Activated gamma-delta T cell treated with Interleukin-2 at 50 U/mL for 16 hours (primary cell): ENCODE data around the gene TMC7.

ENCODE experiments used
- DNase-seq: peaks from one replicate; pipeline ENCODE4 v3.0.0-alpha.2; 2020

The TMC7 gene

DNA sequence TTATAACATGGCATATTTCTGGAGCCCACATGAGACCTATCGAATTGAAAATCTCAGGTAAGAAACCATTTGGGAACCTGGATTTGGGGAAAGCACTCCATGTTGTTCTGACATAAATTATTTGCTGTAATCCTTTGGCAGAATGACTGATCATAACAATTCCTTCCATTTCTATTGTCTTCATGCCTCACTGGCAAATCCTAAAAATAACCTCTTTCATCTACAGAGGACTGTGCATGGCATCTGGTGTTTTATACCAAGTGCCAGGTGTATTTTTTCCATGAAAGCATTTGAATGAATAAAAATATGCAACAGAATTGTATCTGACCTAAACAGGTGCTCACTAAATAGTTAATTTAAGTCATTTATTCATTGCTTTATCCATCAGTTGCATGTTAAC, 50.0 kb downstream of the TMC7 start:
- DNase-seq: no peak

DNA sequence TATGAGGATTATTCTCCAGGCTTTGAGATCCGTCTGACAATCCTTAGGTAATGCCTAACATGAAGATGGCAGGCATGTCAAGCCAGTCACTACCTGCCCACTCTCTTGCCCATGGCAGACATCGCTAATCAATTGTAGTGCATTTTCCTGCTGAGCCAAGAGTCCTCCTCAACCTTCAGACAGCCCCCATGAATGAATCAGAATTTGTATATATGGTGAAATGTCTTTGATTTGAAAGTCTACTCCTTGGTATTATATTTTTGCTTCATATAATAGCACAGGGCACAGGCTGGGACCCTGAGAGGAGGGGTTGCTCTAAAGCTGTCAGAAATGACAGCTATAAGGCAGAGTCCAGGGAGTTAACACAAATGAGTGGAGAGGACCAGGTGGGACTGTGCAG, 56.7 kb downstream of the TMC7 start:
- no peak for DNase-seq

GRCh38 chr16:19044769-19045168, 61.0 kb downstream of the TMC7 start:
- DNase-seq: no peak

DNA sequence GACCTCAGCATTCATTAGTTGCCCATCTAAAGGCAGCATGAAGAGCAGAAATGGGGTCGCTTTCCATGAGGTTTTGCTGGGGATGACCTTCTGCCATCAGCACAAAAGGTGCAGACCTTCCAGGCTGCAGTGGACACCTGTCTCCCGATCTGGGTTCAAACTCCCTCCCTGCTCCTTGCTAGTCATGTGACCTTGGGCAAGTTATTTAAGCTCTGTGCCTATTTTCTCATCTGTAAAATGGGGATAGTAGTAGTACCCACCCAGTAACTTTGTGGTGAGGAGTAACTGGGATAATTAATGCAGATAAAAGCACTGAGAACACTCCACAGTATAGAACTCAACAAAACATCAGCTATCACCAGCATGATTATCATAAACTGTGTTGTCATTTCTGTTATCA, 62.3 kb downstream of the TMC7 start:
- no peak for DNase-seq

GRCh38 chr16:19062706-19063105, 79.0 kb downstream of the TMC7 start:
- no peak for DNase-seq

GRCh38 chr16:19066988-19067348, 83.2 kb downstream of the TMC7 start:
- DNase-seq: no peak

GRCh38 chr16:19067349-19068236, 83.9 kb downstream of the TMC7 start, which contains the start of gene COQ7:
Gene COQ7, plus strand, starts transcription at chr16:19067614. Its CDS starts 51 bp downstream, at chr16:19067665.
- DNase-seq: peak; percentile 96

- DNase-seq: no peak
Measured at GRCh38 chr16:19068237-19068815, 84.6 kb downstream of the TMC7 start.

GRCh38 chr16:19071811-19072777, 88.4 kb downstream of the TMC7 start:
- peak; percentile 16 for DNase-seq

DNA sequence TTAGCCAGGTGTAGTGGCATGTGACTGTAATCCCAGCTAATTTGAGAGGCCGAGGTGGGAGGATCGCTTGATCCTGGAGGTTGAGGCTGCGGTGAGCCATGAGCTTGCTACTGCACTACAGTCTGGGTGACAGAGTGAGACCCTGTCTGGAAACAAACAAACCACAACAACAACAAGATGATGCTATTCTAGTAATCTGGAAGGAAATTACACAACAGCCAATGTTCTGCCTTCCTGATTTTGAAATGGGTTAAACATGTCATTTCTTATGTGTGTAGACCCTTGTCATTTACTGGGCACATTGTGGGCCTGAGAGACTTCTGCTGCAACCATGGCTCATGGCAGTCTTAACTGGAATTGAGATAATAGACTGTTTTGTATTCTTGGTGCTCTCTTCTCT, 89.6 kb downstream of the TMC7 start:
- no peak for DNase-seq

DNA sequence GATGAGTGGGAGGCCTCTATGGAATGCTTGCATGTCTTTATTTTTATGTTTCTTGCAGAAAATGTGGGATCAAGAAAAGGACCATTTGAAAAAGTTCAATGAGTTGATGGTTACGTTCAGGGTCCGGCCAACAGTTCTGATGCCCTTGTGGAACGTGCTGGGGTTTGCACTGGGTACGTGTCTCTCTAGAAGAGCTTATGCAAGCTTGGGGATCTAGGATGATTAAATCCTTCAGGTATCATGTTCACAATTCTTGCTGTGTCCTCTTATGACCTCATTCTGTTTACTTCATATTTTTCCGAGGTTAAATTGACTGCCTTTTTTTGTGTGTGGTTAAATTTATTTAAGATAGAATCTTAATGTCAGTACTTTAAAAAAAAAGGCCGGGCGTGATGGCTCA, 90.1 kb downstream of the TMC7 start:
- no peak for DNase-seq

- no peak for DNase-seq
Measured at GRCh38 chr16:19075511-19075910, 91.8 kb downstream of the TMC7 start.

DNA sequence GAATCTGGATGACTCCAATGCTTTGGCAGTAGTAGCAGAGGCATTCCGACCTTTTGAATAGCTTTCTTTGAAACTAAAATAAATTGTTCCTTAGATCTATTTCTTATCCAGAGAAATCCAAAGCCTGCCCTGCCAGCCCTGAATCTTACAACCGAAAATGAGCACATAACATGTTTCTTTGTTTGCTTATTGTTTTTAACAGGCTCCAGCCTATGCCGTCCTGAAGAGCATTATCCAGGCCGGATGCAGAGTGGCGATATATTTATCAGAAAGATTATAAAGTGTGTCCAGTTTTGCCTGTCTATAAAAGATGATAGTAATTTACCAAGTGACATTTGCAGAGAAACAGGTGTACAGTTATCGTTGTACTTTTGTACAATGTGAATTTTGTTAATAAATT, 94.1 kb downstream of the TMC7 start:
- DNase-seq: no peak

- no peak for DNase-seq
Measured at GRCh38 chr16:19083670-19084069, 99.9 kb downstream of the TMC7 start.

DNA sequence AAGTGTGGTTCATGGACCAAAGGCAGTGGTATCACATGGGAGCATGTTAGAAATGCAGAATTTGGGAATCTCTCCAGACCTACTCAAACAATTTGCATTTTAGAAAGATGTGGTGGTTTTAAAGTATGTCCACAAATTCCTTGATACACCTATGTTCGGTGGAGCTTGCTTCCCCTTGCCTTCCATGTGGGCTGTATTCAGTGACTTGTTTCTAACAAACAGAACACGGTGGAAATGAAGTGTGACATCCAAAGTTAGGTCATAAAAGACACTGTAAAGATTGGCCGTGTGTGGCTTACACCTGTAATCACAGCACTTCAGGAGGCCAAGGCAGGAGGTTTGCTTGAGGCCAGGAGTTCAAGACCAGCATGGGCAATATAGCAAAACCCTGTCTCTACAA, 100.4 kb downstream of the TMC7 start:
- DNase-seq: no peak

GRCh38 chr16:19084879-19085278, 101.1 kb downstream of the TMC7 start:
- DNase-seq: no peak

GRCh38 chr16:19085679-19086200, 102.0 kb downstream of the TMC7 start:
- DNase-seq: no peak

DNA sequence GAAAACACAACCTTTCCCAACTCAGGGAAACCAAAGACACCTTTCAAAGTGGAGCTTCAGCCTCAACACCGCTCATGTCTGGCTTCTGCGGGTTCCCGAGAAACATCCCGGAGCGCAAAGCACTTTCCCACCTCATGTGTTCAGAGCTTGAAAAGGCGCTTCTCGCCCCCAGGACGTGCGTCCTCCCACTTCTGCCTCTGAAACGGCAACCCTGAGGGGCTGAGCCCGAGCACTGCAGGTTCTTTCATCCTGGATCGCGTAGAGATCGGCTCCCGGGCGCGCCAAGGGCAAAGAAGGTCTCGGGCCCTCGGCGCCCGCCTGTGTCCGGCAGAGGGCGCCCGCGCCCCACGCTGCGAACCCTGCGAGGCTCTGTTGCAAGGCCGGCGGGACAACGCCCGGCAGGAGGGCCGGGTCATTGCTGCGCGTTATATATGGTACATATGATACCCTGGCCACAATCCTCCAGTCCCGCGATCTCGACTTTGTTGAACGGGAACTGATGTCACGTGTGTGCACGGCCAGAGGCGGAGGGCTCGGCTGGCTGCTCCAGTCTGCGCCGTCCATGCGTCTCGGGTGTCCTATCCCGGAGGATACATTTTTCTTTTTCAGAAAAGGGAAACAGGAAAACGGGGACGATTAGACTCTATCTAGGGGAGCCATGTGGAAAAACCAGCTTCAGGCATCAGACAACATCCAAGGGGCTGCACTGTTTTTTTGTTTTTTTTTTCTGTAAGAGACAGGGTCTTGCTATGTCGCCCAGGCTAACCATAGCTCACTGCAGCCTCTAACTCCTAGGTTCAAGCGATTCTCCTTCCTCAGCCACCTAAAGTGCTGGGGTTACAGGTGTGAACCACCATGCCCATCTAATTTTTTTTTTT, 102.8 kb downstream of the TMC7 start:
- peak; percentile 69 for DNase-seq

GRCh38 chr16:19088341-19088916, 104.7 kb downstream of the TMC7 start:
- DNase-seq: no peak

GRCh38 chr16:19089410-19089955, 105.7 kb downstream of the TMC7 start:
- DNase-seq: no peak

GRCh38 chr16:19090916-19091315, 107.2 kb downstream of the TMC7 start:
- no peak for DNase-seq
